K562 (cell line): ENCODE data around the gene NFATC2. TPM values are rescaled to one million over a fixed set of nuclear protein-coding genes. Genes with fewer than 3 reads are reported as not detected.
A peak's percentile ranks its signal among the peaks of the same experiment; 100 is the strongest.

Source experiments
- ATAC-seq: fragments of 200-7000 bp; cut with Tn5 transposase; 3 replicates; pipeline ENCODE4 v1.9.1; 2020; ENCODE audit warnings: moderate library complexity
- BruUV-seq: library from RNA; stranded (reverse); fragments of 400-500 nt; replicated peaks from 2 replicates; lab custom pipeline; 2021; lab: Mats Ljungman, UMichigan
- CTCF ChIA-PET: fragments of 300-600 bp; formaldehyde crosslinking; extraction: SDS; loops from one replicate; lab custom pipeline; 2021; ENCODE audit warnings: low intra/inter-chr PET ratio; lab: Yijun Ruan, JAX
- POLR2A ChIA-PET: fragments of 300-600, 350-650 bp; sonication (Branson Sonifier 250); formaldehyde crosslinking; extraction: SDS; loops from one replicate; lab custom pipeline; 2021; ENCODE audit warnings: antibody characterized with exemption, inconsistent platforms; lab: Yijun Ruan, JAX
- DNase-seq, 4 experiments: peaks; one replicate each; pipeline versions ENCODE4 v3.0.0 to v3.0.0-alpha.2; 2011 to 2018; ENCODE audit warnings: low spot score in 3 of 4, mixed read lengths in 3 of 4; ENCODE audit errors: extremely low read depth in 1 of 4
- FAIRE-seq: peaks from 2 replicates; lab custom pipeline; 2011; peaks lifted over from hg19 to GRCh38; lab: Jason Lieb, UNC
- H2AFZ ChIP-seq: 2 replicates; pipeline ENCODE4 v1.6.0; 2011; ENCODE audit warnings: low read depth, low read length, control low read depth, inconsistent platforms
- H3K27ac ChIP-seq: fragments of 200-600 bp; 3 replicates; pipeline ENCODE4 v1.8.0; 2011; ENCODE audit warnings: low read depth, mild to moderate bottlenecking, control low read depth, inconsistent platforms, low read length, moderate library complexity, mixed read lengths; ENCODE audit errors: extremely low read depth
- H3K27me3 ChIP-seq, 2 experiments: fragments of 300-600 bp in 1 of 2; 2 replicates in 1 of 2; 3 replicates in 1 of 2; pipeline versions ENCODE4 v1.6.0 to v1.8.0; 2011; ENCODE audit warnings: inconsistent platforms in 2 of 2, low read length in 2 of 2, mild to moderate bottlenecking in 1 of 2, mixed read lengths in 1 of 2, moderate library complexity in 1 of 2; ENCODE audit not compliant: control insufficient read depth in 2 of 2, insufficient read depth in 2 of 2
- H3K36me3 ChIP-seq: fragments of 300-600 bp; 3 replicates; pipeline ENCODE4 v1.8.0; 2011; ENCODE audit warnings: mild to moderate bottlenecking, low read length, inconsistent platforms; ENCODE audit not compliant: control insufficient read depth, insufficient read depth
- H3K4me1 ChIP-seq, 2 experiments: fragments of 200-600 bp in 1 of 2; replicated peaks in 1 of 2; 2 replicates in 1 of 2; 3 replicates in 1 of 2; pipeline versions ENCODE4 v1.5.1 to v1.8.0; 2011; ENCODE audit warnings: inconsistent platforms in 2 of 2, low read length in 2 of 2, mild to moderate bottlenecking in 1 of 2, mixed read lengths in 1 of 2, moderate library complexity in 1 of 2; ENCODE audit not compliant: control insufficient read depth in 2 of 2, insufficient read depth in 2 of 2
- H3K4me2 ChIP-seq: 2 replicates; pipeline ENCODE4 v1.6.1; 2011; ENCODE audit warnings: low read length, control low read depth, inconsistent platforms, mixed read lengths; ENCODE audit not compliant: insufficient read depth
- H3K4me3 ChIP-seq: fragments of 200-600 bp; sonication (generic), shearing (Covaris generic); 2 replicates; pipeline ENCODE4 v1.5.1; 2016; ENCODE audit warnings: control low read depth, inconsistent platforms
- H3K79me2 ChIP-seq: fragments of 200-600 bp; 3 replicates; pipeline ENCODE4 v1.8.0; 2011; ENCODE audit warnings: low read length, inconsistent platforms; ENCODE audit not compliant: control insufficient read depth, insufficient read depth
- H3K9ac ChIP-seq, 2 experiments: 2 replicates each; pipeline versions ENCODE4 v1.6.0 to v1.6.1; 2011; ENCODE audit warnings: low read depth in 2 of 2, low read length in 2 of 2, control low read depth in 1 of 2, inconsistent platforms in 1 of 2, mild to moderate bottlenecking in 1 of 2, mixed read lengths in 1 of 2; ENCODE audit not compliant: insufficient read depth in 1 of 2
- H3K9me1 ChIP-seq: one replicate; pipeline ENCODE4 v1.6.0; 2011; ENCODE audit warnings: inconsistent platforms, mild to moderate bottlenecking, low read length, moderate library complexity; ENCODE audit not compliant: control insufficient read depth, insufficient read depth
- H3K9me3 ChIP-seq: replicated peaks from 2 replicates; pipeline ENCODE4 v1.5.1; 2011; ENCODE audit warnings: low read depth, low read length, inconsistent platforms; ENCODE audit not compliant: control insufficient read depth, insufficient read depth
- H4K20me1 ChIP-seq: replicated peaks from 2 replicates; pipeline ENCODE4 v1.6.1; 2011; ENCODE audit warnings: low read length, inconsistent platforms, mixed read lengths; ENCODE audit not compliant: control insufficient read depth, insufficient read depth
- CCNT2 ChIP-seq: IDR thresholded peaks from 2 replicates; pipeline ENCODE4 v1.6.1; 2011; ENCODE audit warnings: borderline replicate concordance, low read depth, mild to moderate bottlenecking, moderate library complexity, mixed read lengths, low read length; ENCODE audit not compliant: insufficient read length; ENCODE audit errors: extremely low read depth
- HCFC1 ChIP-seq: IDR thresholded peaks from 2 replicates; pipeline ENCODE4 v1.6.1; 2012; ENCODE audit warnings: low read depth, low read length, improper control_type of control experiment
- HLTF ChIP-seq: fragments of 450-650 bp; IDR thresholded peaks from 2 replicates; pipeline ENCODE4 v1.6.1; 2016
- JUND ChIP-seq, 2 experiments: IDR thresholded peaks; 2 replicates in 1 of 2; 3 replicates in 1 of 2; pipeline ENCODE4 v1.6.1; 2011; ENCODE audit warnings: borderline replicate concordance in 2 of 2, low read depth in 2 of 2, low read length in 2 of 2, improper control_type of control experiment in 1 of 2, missing biosample characterization in 1 of 2, missing genetic modification characterization in 1 of 2, missing genetic modification reagents in 1 of 2
- SMAD1 ChIP-seq: fragments of 150-350 bp; IDR thresholded peaks from 2 replicates; pipeline ENCODE4 v1.6.1; 2014; ENCODE audit warnings: low read length, low read depth; ENCODE audit not compliant: partially characterized antibody
- SMARCA5 ChIP-seq: fragments of 450-650 bp; IDR thresholded peaks from 2 replicates; pipeline ENCODE4 v1.6.1; 2016
- SUPT5H ChIP-seq: fragments of 450-650 bp; IDR thresholded peaks from 2 replicates; pipeline ENCODE4 v1.6.1; 2016
- TAF7 ChIP-seq: fragments of 450-650 bp; IDR thresholded peaks from 2 replicates; pipeline ENCODE4 v1.6.1; 2016; ENCODE audit warnings: missing genetic modification characterization, missing compliant biosample characterization
- ZKSCAN1 ChIP-seq: fragments of 150-350 bp; IDR thresholded peaks from 2 replicates; pipeline ENCODE4 v1.6.1; 2016; ENCODE audit warnings: low read depth, low read length
- ZNF561 ChIP-seq: fragments of 450-650 bp; formaldehyde crosslinking; conservative IDR thresholded peaks from 2 replicates; pipeline ENCODE4 v1.4.0; 2020; ENCODE audit warnings: mild to moderate bottlenecking, moderate library complexity
- ZNF609 ChIP-seq: sonication (generic); formaldehyde crosslinking; IDR thresholded peaks from 2 replicates; pipeline ENCODE4 v1.8.1; 2023; ENCODE audit warnings: missing genetic modification reagents, mild to moderate bottlenecking, borderline replicate concordance
- ZNF639 ChIP-seq, 2 experiments: fragments of 200-800 bp in 1 of 2; sonication (Bioruptor generic) in 1 of 2; sonication (generic) in 1 of 2; formaldehyde crosslinking in 1 of 2; IDR thresholded peaks in 1 of 2; conservative IDR thresholded peaks in 1 of 2; 2 replicates each; pipeline versions ENCODE4 v1.5.0 to v1.6.1; 2016 to 2020; ENCODE audit warnings: missing compliant biosample characterization in 1 of 2, missing genetic modification characterization in 1 of 2, missing genetic modification reagents in 1 of 2
- ZNF764 ChIP-seq: fragments of 250-450 bp; sonication (Bioruptor Pico); IDR thresholded peaks from 2 replicates; pipeline ENCODE4 v1.4.0; 2020; ENCODE audit warnings: low read depth, mild to moderate bottlenecking, moderate library complexity
- WGBS: fragments of 100-300 bp; shearing (Covaris generic); methylation state at CpG from one replicate; pipeline ENCODE4 v1.1.6; 2016; ENCODE audit warnings: low coverage, mixed read lengths; ENCODE audit not compliant: insufficient coverage; ENCODE audit errors: missing lambda C conversion rate; 5-methylcytosine and 5-hydroxymethylcytosine counted together
- in situ Hi-C: fragments of 300-500 bp; cut with MboI; formaldehyde crosslinking; loops from 4 replicates; pipeline ENCODE4 v1.15.0; 2018; ENCODE audit warnings: inconsistent platforms, mixed read lengths
- intact Hi-C: fragments of 100-400 bp; cut with micrococcal nuclease; formaldehyde crosslinking; loops from 2 replicates; pipeline ENCODE4 v1.14.2; 2022
- polyA plus RNA-seq, 8 experiments: library from polyadenylated mRNA; depleted of rRNA in 4 of 8; stranded (reverse) in 5 of 8; unstranded in 3 of 8; fragments of >200 nt; fragmentation: Nextera tagmentation in 2 of 8; fragmentation: Illumina TruSeq in 1 of 8; extraction: Ambion mirVana in 2 of 8; extraction: Trizol in 1 of 8; gene quantifications; 2 replicates each; pipeline versions ENCODE4 v1.2.1 to v1.2.3, GENCODE V29; 2011 to 2014; ENCODE audit warnings: inconsistent platforms in 1 of 8, missing spikeins in 1 of 8
- total RNA-seq, 7 experiments: library from RNA; depleted of rRNA in 6 of 7; stranded (reverse); fragments of >200 nt in 6 of 7; fragmentation: Illumina TruSeq in 2 of 7; extraction: Trizol in 2 of 7; gene quantifications; 2 replicates each; pipeline versions ENCODE4 v1.2.1 to v1.2.3, GENCODE V29; 2011 to 2021; ENCODE audit warnings: low replicate concordance in 1 of 7

NFATC2 gene
- total and polyA plus RNA-seq, 9 of the 15 experiments (the other 6 are each of a cell fraction or from before 2014, with no cell fraction given), result 1.9 to 11.2 (median 3.0) TPM

- ATAC-seq, result no peak
- Histone ChIP-seq H3K27ac (no peak overlapping the region), H3K4me3 (no peak overlapping the region), H3K9ac (peak overlapping the region in 1 of 2 experiments; percentile 4; a peak in 1 of 4 replicates), H4K20me1 (0 out of 2 replicates have a peak, but pooled peaks cover 3% of the 10 kb centered on the region), H3K9me3 (no peaks in the 10 kb centered on the region), H3K4me2 (no peak overlapping the region), H3K79me2 (no peaks in the 10 kb centered on the region), H3K36me3 (peaks cover 56% of the 10 kb centered on the region), H3K9me1 (no peaks in the 10 kb centered on the region), H3K4me1 (peaks cover 0 to 13% of the 10 kb centered on the region in 2 experiments; a peak in 2 of 5 replicates), H3K27me3 (no peaks in the 10 kb centered on the region), H2AFZ (no peak overlapping the region)
- ChIA-PET CTCF (no interaction called here), POLR2A (interaction anchor here (0.5 to 1.1 kb wide), 4 partner anchors 10 to 79 kb away, joined by 3 read pairs; no protein-coding TSS in a partner anchor)
- intact Hi-C loops (no loop called here), in situ Hi-C loops (no loop called here)
- FAIRE-seq, result no peak
- WGBS, result 93% methylated on average over 15 of the region's 18 CpGs
- no peak for DNase-seq
- BruUV-seq, result no TSS peak
- TF ChIP-seq SMAD1 (no peak), HCFC1 (no peak), ZNF764 (CRISPR knock-in tag) (no peak), JUND (IDR thresholded peaks at IDR 0.05; ENCODE audit: borderline replicate concordance, low read depth, low read length) (no peak), JUND (tag; IDR thresholded peaks at IDR 0.05; ENCODE audit: borderline replicate concordance, low read depth, low read length) (no peak), ZKSCAN1 (no peak), SUPT5H (no peak), TAF7 (no peak), ZNF609 (no peak), SMARCA5 (no peak), ZNF561 (CRISPR knock-in tag) (no peak), HLTF (no peak), CCNT2 (no peak), ZNF639 (CRISPR knock-in tag; conservative IDR thresholded peaks at IDR 0.05 in 1 of 2, IDR thresholded peaks at IDR 0.05 in 1 of 2) (no peak)
These were observed 35.8 kb downstream of the NFATC2 start for GRCh38 chr20:51506527-51507215.
